Liver (tissue), 9 donors: ENCODE measurements around the gene RAB17. TPM values are rescaled to one million over a fixed set of nuclear protein-coding genes. Genes with fewer than 3 reads are reported as not detected.

Experiments
- DNase-seq: peaks from one replicate; pipeline ENCODE4 v3.0.0-alpha.2; 2017; ENCODE audit warnings: low spot score
- H3K27ac ChIP-seq, 2 donors: one replicate each; pipeline ENCODE4 v1.7.0; 2013; ENCODE audit warnings: inconsistent platforms in 2 of 2, low read length in 2 of 2, control low read depth in 1 of 2, low read depth in 1 of 2, mild to moderate bottlenecking in 1 of 2
- H3K27me3 ChIP-seq, 4 donors: one replicate each; pipeline versions ENCODE4 v1.6.1 to v1.7.0; 2013; ENCODE audit warnings: low read length in 3 of 4, inconsistent platforms in 1 of 4, mild to moderate bottlenecking in 1 of 4, moderate library complexity in 1 of 4; ENCODE audit not compliant: control insufficient read depth in 4 of 4, insufficient read depth in 4 of 4
- H3K36me3 ChIP-seq, 4 donors: one replicate each; pipeline versions ENCODE4 v1.6.1 to v1.7.0; 2013; ENCODE audit warnings: low read length in 3 of 4, mild to moderate bottlenecking in 3 of 4, low read depth in 1 of 4, moderate library complexity in 1 of 4; ENCODE audit not compliant: control insufficient read depth in 4 of 4, insufficient read depth in 3 of 4
- H3K4me1 ChIP-seq, 4 donors: one replicate each; pipeline versions ENCODE4 v1.6.1 to v1.7.0; 2013; ENCODE audit warnings: low read length in 3 of 4, mild to moderate bottlenecking in 3 of 4, moderate library complexity in 1 of 4; ENCODE audit not compliant: control insufficient read depth in 4 of 4, insufficient read depth in 4 of 4
- H3K4me3 ChIP-seq, 3 donors: one replicate each; pipeline versions ENCODE4 v1.6.1 to v1.7.0; 2013; ENCODE audit warnings: low read length in 3 of 3, control low read depth in 1 of 3, low read depth in 1 of 3, mild to moderate bottlenecking in 1 of 3
- H3K9ac ChIP-seq, 2 donors: one replicate each; pipeline ENCODE4 v1.7.0; 2013; ENCODE audit warnings: low read length in 2 of 2, mild to moderate bottlenecking in 2 of 2, moderate library complexity in 2 of 2, control low read depth in 1 of 2, low read depth in 1 of 2
- H3K9me3 ChIP-seq, 4 donors: one replicate each; pipeline versions ENCODE4 v1.6.1 to v1.7.0; 2013; ENCODE audit warnings: low read length in 3 of 4; ENCODE audit not compliant: control insufficient read depth in 4 of 4
- EGR1 ChIP-seq, 2 donors: IDR thresholded peaks; 2 replicates each; pipeline ENCODE4 v1.6.1; 2016 to 2018; ENCODE audit warnings: antibody characterized with exemption in 2 of 2, low read depth in 2 of 2
- FOXA1 ChIP-seq: IDR thresholded peaks from 2 replicates; pipeline ENCODE4 v1.6.1; 2016; ENCODE audit warnings: antibody characterized with exemption
- FOXA2 ChIP-seq: IDR thresholded peaks from 2 replicates; pipeline ENCODE4 v1.6.1; 2016; ENCODE audit warnings: antibody characterized with exemption
- GABPA ChIP-seq, 2 donors: IDR thresholded peaks in 1 of 2; conservative IDR thresholded peaks in 1 of 2; 2 replicates each; pipeline ENCODE4 v1.6.1; 2016; ENCODE audit warnings: antibody characterized with exemption in 2 of 2, mild to moderate bottlenecking in 1 of 2, moderate library complexity in 1 of 2
- HNF4A ChIP-seq, 2 donors: conservative IDR thresholded peaks; 2 replicates each; pipeline ENCODE4 v1.6.1; 2016; ENCODE audit warnings: antibody characterized with exemption in 2 of 2, mild to moderate bottlenecking in 2 of 2
- HNF4G ChIP-seq: IDR thresholded peaks from 2 replicates; pipeline ENCODE4 v1.6.1; 2016; ENCODE audit warnings: antibody characterized with exemption
- JUND ChIP-seq, 2 donors: IDR thresholded peaks; 2 replicates each; pipeline ENCODE4 v1.6.1; 2016; ENCODE audit warnings: antibody characterized with exemption in 2 of 2
- MAX ChIP-seq: IDR thresholded peaks from 2 replicates; pipeline ENCODE4 v1.6.1; 2016; ENCODE audit warnings: antibody characterized with exemption
- NR2F2 ChIP-seq: IDR thresholded peaks from 2 replicates; pipeline ENCODE4 v1.6.1; 2016; ENCODE audit warnings: antibody characterized with exemption
- RAD21 ChIP-seq, 2 donors: IDR thresholded peaks; 2 replicates each; pipeline ENCODE4 v1.6.1; 2016; ENCODE audit warnings: antibody characterized with exemption in 2 of 2, mild to moderate bottlenecking in 2 of 2
- REST ChIP-seq: IDR thresholded peaks from 2 replicates; pipeline ENCODE4 v1.6.1; 2016; ENCODE audit warnings: antibody characterized with exemption, mild to moderate bottlenecking
- RXRA ChIP-seq, 2 donors: IDR thresholded peaks; 2 replicates each; pipeline ENCODE4 v1.6.1; 2017 to 2018; ENCODE audit warnings: antibody characterized with exemption in 2 of 2, mild to moderate bottlenecking in 1 of 2
- SP1 ChIP-seq: IDR thresholded peaks from 2 replicates; pipeline ENCODE4 v1.6.1; 2018; ENCODE audit warnings: antibody characterized with exemption, mild to moderate bottlenecking
- TAF1 ChIP-seq: conservative IDR thresholded peaks from 2 replicates; pipeline ENCODE4 v1.6.1; 2016; ENCODE audit warnings: antibody characterized with exemption, mild to moderate bottlenecking
- YY1 ChIP-seq: IDR thresholded peaks from 2 replicates; pipeline ENCODE4 v1.6.1; 2016; ENCODE audit warnings: antibody characterized with exemption, mild to moderate bottlenecking
- WGBS: extraction: QIAGEN DNeasy Blood & Tissue Kit; methylation state at CpG from one replicate; pipeline ENCODE4 v1.1.7; 2013; 5-methylcytosine and 5-hydroxymethylcytosine counted together
- polyA plus RNA-seq, 2 donors: library from polyadenylated mRNA; stranded (reverse) in 1 of 2; unstranded in 1 of 2; fragments of 200-250 nt in 1 of 2; fragments of >200 nt in 1 of 2; fragmentation: Nextera tagmentation in 1 of 2; extraction: Ambion mirVana in 1 of 2; gene quantifications; one replicate each; pipeline versions ENCODE4 v1.2.1 to v1.2.3, GENCODE V29; 2013 to 2015
- total RNA-seq, 2 donors: library from RNA; depleted of rRNA; stranded (reverse); fragments of >200 nt; gene quantifications; one replicate each; pipeline ENCODE4 v1.2.3, GENCODE V29; 2014
- TF ChIP-seq, protein P1 (sequence below): IDR thresholded peaks from 2 replicates; pipeline ENCODE4 v1.6.1; 2016; ENCODE audit warnings: antibody characterized with exemption
- TF ChIP-seq, protein P2 (sequence below): IDR thresholded peaks from 2 replicates; pipeline ENCODE4 v1.6.1; 2016; ENCODE audit warnings: antibody characterized with exemption
- TF ChIP-seq, protein P3 (sequence below): fragments of 150-350 bp; IDR thresholded peaks from 2 replicates; pipeline ENCODE4 v1.5.1; 2017; ENCODE audit warnings: improper control_type of control experiment, low read depth, low read length; ENCODE audit not compliant: missing input control
- donor health status: healthy.
- donor health status: healthy.
- donor health status: healthy.
- donor health status: healthy.
- donor health status: healthy.

The RAB17 gene
- total and polyA plus RNA-seq, 4 donors: 17.8 to 96.5 (median 74.9) TPM

DNA sequence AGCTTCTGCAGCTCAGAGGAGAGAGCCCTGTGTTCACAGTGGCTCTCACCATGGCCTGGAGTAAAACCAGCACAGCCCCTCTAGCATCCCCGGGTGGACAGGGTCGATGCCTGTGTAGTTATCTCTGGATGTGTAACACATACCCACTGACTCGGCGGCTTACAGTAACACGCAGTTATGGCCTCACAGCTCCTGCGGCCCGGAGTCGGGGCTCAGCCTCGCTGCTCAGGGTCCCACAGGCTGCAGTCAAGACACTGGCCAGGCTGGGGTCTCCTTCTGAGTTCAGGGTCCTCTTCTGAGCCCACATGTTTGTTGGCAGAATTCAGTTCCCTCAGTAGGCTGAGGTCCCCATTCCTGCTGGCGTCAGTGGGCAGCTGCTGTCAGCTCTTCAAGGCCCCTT, 2.5 kb upstream of the RAB17 start:
- H3K4me3 ChIP-seq: no peak overlapping the region
- no peaks in the 10 kb centered on the region for H3K9me3 ChIP-seq
- TF ChIP-seq FOXA1: no peak
- no peak for TF ChIP-seq JUND (IDR thresholded peaks at IDR 0.05)
- no peak for TF ChIP-seq YY1
- TF ChIP-seq, protein P1, sequence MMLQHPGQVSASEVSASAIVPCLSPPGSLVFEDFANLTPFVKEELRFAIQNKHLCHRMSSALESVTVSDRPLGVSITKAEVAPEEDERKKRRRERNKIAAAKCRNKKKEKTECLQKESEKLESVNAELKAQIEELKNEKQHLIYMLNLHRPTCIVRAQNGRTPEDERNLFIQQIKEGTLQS: no peak
- no peak for TF ChIP-seq REST
- no peak for TF ChIP-seq MAX
- no peak for TF ChIP-seq TAF1
- no peak for TF ChIP-seq FOXA2
- TF ChIP-seq SP1: no peak
- no peak for TF ChIP-seq GABPA (IDR thresholded peaks at IDR 0.05 in 1 of 2, conservative IDR thresholded peaks at IDR 0.05 in 1 of 2)
- no peak for TF ChIP-seq NR2F2
- TF ChIP-seq HNF4G: no peak
- TF ChIP-seq RAD21 (IDR thresholded peaks at IDR 0.05): no peak
- TF ChIP-seq, protein P2, sequence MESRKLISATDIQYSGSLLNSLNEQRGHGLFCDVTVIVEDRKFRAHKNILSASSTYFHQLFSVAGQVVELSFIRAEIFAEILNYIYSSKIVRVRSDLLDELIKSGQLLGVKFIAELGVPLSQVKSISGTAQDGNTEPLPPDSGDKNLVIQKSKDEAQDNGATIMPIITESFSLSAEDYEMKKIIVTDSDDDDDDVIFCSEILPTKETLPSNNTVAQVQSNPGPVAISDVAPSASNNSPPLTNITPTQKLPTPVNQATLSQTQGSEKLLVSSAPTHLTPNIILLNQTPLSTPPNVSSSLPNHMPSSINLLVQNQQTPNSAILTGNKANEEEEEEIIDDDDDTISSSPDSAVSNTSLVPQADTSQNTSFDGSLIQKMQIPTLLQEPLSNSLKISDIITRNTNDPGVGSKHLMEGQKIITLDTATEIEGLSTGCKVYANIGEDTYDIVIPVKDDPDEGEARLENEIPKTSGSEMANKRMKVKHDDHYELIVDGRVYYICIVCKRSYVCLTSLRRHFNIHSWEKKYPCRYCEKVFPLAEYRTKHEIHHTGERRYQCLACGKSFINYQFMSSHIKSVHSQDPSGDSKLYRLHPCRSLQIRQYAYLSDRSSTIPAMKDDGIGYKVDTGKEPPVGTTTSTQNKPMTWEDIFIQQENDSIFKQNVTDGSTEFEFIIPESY: no peak
- TF ChIP-seq RXRA (IDR thresholded peaks at IDR 0.05): no peak
- TF ChIP-seq, protein P3, sequence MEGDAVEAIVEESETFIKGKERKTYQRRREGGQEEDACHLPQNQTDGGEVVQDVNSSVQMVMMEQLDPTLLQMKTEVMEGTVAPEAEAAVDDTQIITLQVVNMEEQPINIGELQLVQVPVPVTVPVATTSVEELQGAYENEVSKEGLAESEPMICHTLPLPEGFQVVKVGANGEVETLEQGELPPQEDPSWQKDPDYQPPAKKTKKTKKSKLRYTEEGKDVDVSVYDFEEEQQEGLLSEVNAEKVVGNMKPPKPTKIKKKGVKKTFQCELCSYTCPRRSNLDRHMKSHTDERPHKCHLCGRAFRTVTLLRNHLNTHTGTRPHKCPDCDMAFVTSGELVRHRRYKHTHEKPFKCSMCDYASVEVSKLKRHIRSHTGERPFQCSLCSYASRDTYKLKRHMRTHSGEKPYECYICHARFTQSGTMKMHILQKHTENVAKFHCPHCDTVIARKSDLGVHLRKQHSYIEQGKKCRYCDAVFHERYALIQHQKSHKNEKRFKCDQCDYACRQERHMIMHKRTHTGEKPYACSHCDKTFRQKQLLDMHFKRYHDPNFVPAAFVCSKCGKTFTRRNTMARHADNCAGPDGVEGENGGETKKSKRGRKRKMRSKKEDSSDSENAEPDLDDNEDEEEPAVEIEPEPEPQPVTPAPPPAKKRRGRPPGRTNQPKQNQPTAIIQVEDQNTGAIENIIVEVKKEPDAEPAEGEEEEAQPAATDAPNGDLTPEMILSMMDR: no peak
- TF ChIP-seq EGR1 (IDR thresholded peaks at IDR 0.05; ENCODE audit: low read depth in 2 of 2): no peak
- TF ChIP-seq HNF4A (conservative IDR thresholded peaks at IDR 0.05): no peak
- no peaks in the 10 kb centered on the region for H3K27me3 ChIP-seq
- H3K27ac ChIP-seq: no peak overlapping the region
- no peak for DNase-seq
- H3K4me1 ChIP-seq: peaks cover 12 to 38% (median 25%) of the 10 kb centered on the region in 4 donors
- H3K9ac ChIP-seq: no peak overlapping the region
- H3K36me3 ChIP-seq: no peaks in the 10 kb centered on the region
- 94% methylated on average over 10 of the region's 10 CpGs for WGBS
